HepG2 (cell line): ENCODE data around the gene CRYZ. TPM values are rescaled to one million over a fixed set of nuclear protein-coding genes. Genes with fewer than 3 reads are reported as not detected.

Experiments
- ATAC-seq: fragments of 200-7000 bp; cut with Tn5 transposase; 3 replicates; pipeline ENCODE4 v1.9.1; 2020; ENCODE audit warnings: mild to moderate bottlenecking, moderate library complexity
- BruUV-seq: library from RNA; stranded (reverse); fragments of 400-500 nt; replicated peaks from 2 replicates; lab custom pipeline; 2021; lab: Mats Ljungman, UMichigan
- CTCF ChIA-PET: fragments of 300-600 bp; formaldehyde crosslinking; extraction: SDS; loops from one replicate; lab custom pipeline; 2021; ENCODE audit warnings: low total read pairs, inconsistent platforms, low intra/inter-chr PET ratio; lab: Yijun Ruan, JAX
- POLR2A ChIA-PET: fragments of 350-600 bp; sonication (Branson Sonifier 250); formaldehyde crosslinking; loops from one replicate; lab custom pipeline; 2020; ENCODE audit warnings: antibody characterized with exemption, inconsistent platforms; lab: Yijun Ruan, JAX
- DNase-seq: peaks from one replicate; pipeline ENCODE4 v3.0.0-alpha.2; 2015; ENCODE audit warnings: low spot score
- FAIRE-seq: peaks from 3 replicates; lab custom pipeline; 2011; peaks lifted over from hg19 to GRCh38; lab: Jason Lieb, UNC
- H2AFZ ChIP-seq: one replicate; pipeline ENCODE4 v1.6.1; 2011; ENCODE audit warnings: low read length, inconsistent platforms
- H3K27ac ChIP-seq: fragments of 300-600 bp; 3 replicates; pipeline ENCODE4 v1.8.0; 2011; ENCODE audit warnings: mixed run types, mild to moderate bottlenecking, mixed read lengths, low read length, inconsistent platforms; ENCODE audit not compliant: insufficient read depth; ENCODE audit errors: extremely low read length
- H3K27me3 ChIP-seq, 2 experiments: fragments of 200-600 bp in 1 of 2; 2 replicates in 1 of 2; 3 replicates in 1 of 2; pipeline versions ENCODE4 v1.6.0 to v1.8.0; 2011; ENCODE audit warnings: low read length in 2 of 2, mild to moderate bottlenecking in 2 of 2, moderate library complexity in 2 of 2, inconsistent platforms in 1 of 2; ENCODE audit not compliant: insufficient read depth in 2 of 2, control insufficient read depth in 1 of 2
- H3K36me3 ChIP-seq, 2 experiments: fragments of 200-600 bp in 1 of 2; replicated peaks in 1 of 2; 2 replicates in 1 of 2; 3 replicates in 1 of 2; pipeline versions ENCODE4 v1.5.1 to v1.8.0; 2011; ENCODE audit warnings: low read length in 2 of 2, inconsistent platforms in 1 of 2; ENCODE audit not compliant: insufficient read depth in 2 of 2, control insufficient read depth in 1 of 2
- H3K4me1 ChIP-seq: 2 replicates; pipeline ENCODE4 v1.5.1; 2012; ENCODE audit warnings: low read length, inconsistent platforms; ENCODE audit not compliant: insufficient read depth
- H3K4me2 ChIP-seq: 2 replicates; pipeline ENCODE4 v1.6.0; 2011; ENCODE audit warnings: low read depth, low read length, inconsistent platforms
- H3K4me3 ChIP-seq, 3 experiments: fragments of 200-600 bp in 1 of 3; sonication (generic), shearing (Covaris generic) in 1 of 3; replicated peaks in 1 of 3; 2 replicates each; pipeline ENCODE4 v1.5.1; 2011 to 2016; ENCODE audit warnings: low read length in 3 of 3, inconsistent platforms in 2 of 3, low read depth in 2 of 3, mild to moderate bottlenecking in 2 of 3, control low read depth in 1 of 3, mixed read lengths in 1 of 3; ENCODE audit not compliant: insufficient read depth in 1 of 3
- H3K79me2 ChIP-seq: one replicate; pipeline ENCODE4 v1.6.1; 2011; ENCODE audit warnings: low read length, inconsistent platforms; ENCODE audit not compliant: insufficient read depth
- H3K9ac ChIP-seq: 2 replicates; pipeline ENCODE4 v1.6.0; 2011; ENCODE audit warnings: mild to moderate bottlenecking, low read depth, low read length, inconsistent platforms; ENCODE audit not compliant: insufficient read depth
- H3K9me3 ChIP-seq: 2 replicates; pipeline ENCODE4 v1.5.1; 2012; ENCODE audit warnings: mild to moderate bottlenecking, low read length
- H4K20me1 ChIP-seq: 2 replicates; pipeline ENCODE4 v1.6.0; 2011; ENCODE audit warnings: inconsistent platforms, mild to moderate bottlenecking, low read length, moderate library complexity; ENCODE audit not compliant: insufficient read depth
- AHR ChIP-seq: IDR thresholded peaks from 2 replicates; pipeline ENCODE4 v1.6.1; 2018; ENCODE audit warnings: missing genetic modification reagents, missing compliant biosample characterization
- ASH2L ChIP-seq: fragments of 300-600, 200-600 bp; sonication (generic); IDR thresholded peaks from 2 replicates; pipeline ENCODE4 v1.7.0; 2017; ENCODE audit warnings: low read depth, mild to moderate bottlenecking, moderate library complexity, mixed read lengths, low read length; ENCODE audit not compliant: insufficient read length
- ATM ChIP-seq: fragments of 450-650 bp; IDR thresholded peaks from 2 replicates; pipeline ENCODE4 v1.7.1; 2017; ENCODE audit warnings: mild to moderate bottlenecking, borderline replicate concordance
- ELF3 ChIP-seq: IDR thresholded peaks from 2 replicates; pipeline ENCODE4 v1.6.1; 2016; ENCODE audit warnings: missing genetic modification reagents, missing compliant biosample characterization
- EZH2 ChIP-seq: conservative IDR thresholded peaks from 2 replicates; pipeline ENCODE4 v1.6.1; 2012; ENCODE audit warnings: mild to moderate bottlenecking, low read depth, low read length, moderate library complexity
- MBD4 ChIP-seq: IDR thresholded peaks from 2 replicates; pipeline ENCODE4 v1.6.1; 2012; ENCODE audit warnings: low read length, inconsistent platforms, borderline replicate concordance
- PTBP1 ChIP-seq: fragments of 200-400 bp; formaldehyde crosslinking; IDR thresholded peaks from 2 replicates; pipeline ENCODE4 v1.6.1; 2018; ENCODE audit warnings: low read length, low read depth; ENCODE audit not compliant: poor library complexity, severe bottlenecking
- TEAD3 ChIP-seq: optimal IDR thresholded peaks from 2 replicates; pipeline ENCODE3; 2016; ENCODE audit warnings: borderline replicate concordance
- TOPORS ChIP-seq: sonication (generic); formaldehyde crosslinking; IDR thresholded peaks from 2 replicates; pipeline ENCODE4 v1.8.0; 2023; ENCODE audit warnings: mild to moderate bottlenecking, missing genetic modification reagents
- ZFAT ChIP-seq: sonication (generic); formaldehyde crosslinking; conservative IDR thresholded peaks from 2 replicates; pipeline ENCODE4 v1.8.1; 2023; ENCODE audit warnings: missing genetic modification reagents, inconsistent platforms
- ZNF333 ChIP-seq: sonication (generic); formaldehyde crosslinking; IDR thresholded peaks from 2 replicates; pipeline ENCODE4 v1.4.0; 2020; ENCODE audit warnings: mild to moderate bottlenecking, missing genetic modification reagents, borderline replicate concordance
- ZNF44 ChIP-seq: sonication (generic); formaldehyde crosslinking; IDR thresholded peaks from 2 replicates; pipeline ENCODE4 v1.5.1; 2020; ENCODE audit warnings: mild to moderate bottlenecking, missing genetic modification reagents
- ZNF501 ChIP-seq: sonication (generic); formaldehyde crosslinking; IDR thresholded peaks from 2 replicates; pipeline ENCODE4 v1.5.1; 2020; ENCODE audit warnings: mild to moderate bottlenecking, moderate library complexity, missing genetic modification reagents
- WGBS: methylation state at CpG from one replicate; pipeline ENCODE4 v1.1.6; 2017; ENCODE audit warnings: low lambda C conversion rate; 5-methylcytosine and 5-hydroxymethylcytosine counted together
- in situ Hi-C: cut with HindIII; loops from 2 replicates; pipeline ENCODE4 v1.10.0; 2017; ENCODE audit warnings: low pct_unique_long_range_greater_than_20kb; ENCODE audit not compliant: extremely low pct_ligation_motif_present
- intact Hi-C: fragments of 100-400 bp; cut with micrococcal nuclease; formaldehyde crosslinking; loops from one replicate; pipeline ENCODE4 v1.10.0; 2022; ENCODE audit not compliant: unreplicated experiment
- polyA plus RNA-seq, 8 experiments: library from polyadenylated mRNA; depleted of rRNA in 3 of 8; stranded (reverse) in 7 of 8; unstranded in 1 of 8; fragments of >200 nt; fragmentation: Illumina TruSeq in 4 of 8; extraction: Trizol in 4 of 8; gene quantifications; 2 replicates each; pipeline versions ENCODE4 v1.2.1 to v1.2.3, GENCODE V29; 2011 to 2016; ENCODE audit warnings: low read depth in 4 of 8, missing spikeins in 1 of 8, mixed read lengths in 1 of 8; ENCODE audit not compliant: insufficient read depth in 1 of 8
- total RNA-seq, 5 experiments: library from RNA; depleted of rRNA; stranded (reverse); fragments of >200 nt; fragmentation: Illumina TruSeq; extraction: Trizol; gene quantifications; 2 replicates each; pipeline ENCODE4 v1.2.3, GENCODE V29; 2016; ENCODE audit warnings: low read depth in 1 of 5
- TF ChIP-seq, protein P1 (sequence below), 2 experiments: sonication (generic) in 1 of 2; formaldehyde crosslinking in 1 of 2; IDR thresholded peaks; 2 replicates each; pipeline versions ENCODE4 v1.6.1 to v1.9.0; 2014 to 2022; ENCODE audit warnings: antibody characterized with exemption in 1 of 2, borderline replicate concordance in 1 of 2, inconsistent platforms in 1 of 2, low read depth in 1 of 2, missing genetic modification reagents in 1 of 2
- TF ChIP-seq, protein P2 (sequence below): IDR thresholded peaks from 2 replicates; pipeline ENCODE4 v1.6.1; 2016
- TF ChIP-seq, protein P3 (sequence below): sonication (generic); formaldehyde crosslinking; conservative IDR thresholded peaks from 2 replicates; pipeline ENCODE4 v1.4.0; 2020; ENCODE audit warnings: missing genetic modification reagents
- TF ChIP-seq, protein P4 (sequence below): IDR thresholded peaks from 2 replicates; pipeline ENCODE4 v1.6.1; 2016; ENCODE audit warnings: low read depth, borderline replicate concordance

Gene CRYZ
- total and polyA plus RNA-seq, 2 of the 13 experiments (the other 11 are each of a cell fraction or from before 2014, with no cell fraction given), result 115 to 211 TPM

DNA sequence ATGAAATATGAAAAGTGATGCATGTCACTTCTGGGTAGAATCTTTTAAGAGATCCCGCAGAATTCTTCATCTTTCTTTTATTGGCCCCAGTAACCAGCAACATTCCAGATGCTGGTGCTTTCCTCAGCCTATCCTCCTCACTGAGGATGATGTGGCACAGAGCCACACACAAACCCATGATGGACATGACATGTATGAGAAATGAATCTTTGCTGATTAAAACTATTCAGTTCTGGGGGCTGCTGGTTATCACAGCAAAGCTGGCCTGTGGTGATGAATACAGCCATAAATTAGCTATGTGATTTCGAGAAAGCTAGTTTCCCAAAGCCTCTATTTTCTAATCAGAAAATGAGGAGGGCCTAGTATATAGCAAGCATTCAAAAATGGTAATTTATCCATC lies 51.0 kb downstream of the CRYZ start (continued):
- TF ChIP-seq, protein P1, sequence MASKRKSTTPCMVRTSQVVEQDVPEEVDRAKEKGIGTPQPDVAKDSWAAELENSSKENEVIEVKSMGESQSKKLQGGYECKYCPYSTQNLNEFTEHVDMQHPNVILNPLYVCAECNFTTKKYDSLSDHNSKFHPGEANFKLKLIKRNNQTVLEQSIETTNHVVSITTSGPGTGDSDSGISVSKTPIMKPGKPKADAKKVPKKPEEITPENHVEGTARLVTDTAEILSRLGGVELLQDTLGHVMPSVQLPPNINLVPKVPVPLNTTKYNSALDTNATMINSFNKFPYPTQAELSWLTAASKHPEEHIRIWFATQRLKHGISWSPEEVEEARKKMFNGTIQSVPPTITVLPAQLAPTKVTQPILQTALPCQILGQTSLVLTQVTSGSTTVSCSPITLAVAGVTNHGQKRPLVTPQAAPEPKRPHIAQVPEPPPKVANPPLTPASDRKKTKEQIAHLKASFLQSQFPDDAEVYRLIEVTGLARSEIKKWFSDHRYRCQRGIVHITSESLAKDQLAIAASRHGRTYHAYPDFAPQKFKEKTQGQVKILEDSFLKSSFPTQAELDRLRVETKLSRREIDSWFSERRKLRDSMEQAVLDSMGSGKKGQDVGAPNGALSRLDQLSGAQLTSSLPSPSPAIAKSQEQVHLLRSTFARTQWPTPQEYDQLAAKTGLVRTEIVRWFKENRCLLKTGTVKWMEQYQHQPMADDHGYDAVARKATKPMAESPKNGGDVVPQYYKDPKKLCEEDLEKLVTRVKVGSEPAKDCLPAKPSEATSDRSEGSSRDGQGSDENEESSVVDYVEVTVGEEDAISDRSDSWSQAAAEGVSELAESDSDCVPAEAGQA (IDR thresholded peaks at IDR 0.05; ENCODE audit: low read depth), result no peak
- TF ChIP-seq, protein P1 (CRISPR knock-in tag; IDR thresholded peaks at IDR 0.05; ENCODE audit: borderline replicate concordance), result no peak
- TF ChIP-seq, protein P2, sequence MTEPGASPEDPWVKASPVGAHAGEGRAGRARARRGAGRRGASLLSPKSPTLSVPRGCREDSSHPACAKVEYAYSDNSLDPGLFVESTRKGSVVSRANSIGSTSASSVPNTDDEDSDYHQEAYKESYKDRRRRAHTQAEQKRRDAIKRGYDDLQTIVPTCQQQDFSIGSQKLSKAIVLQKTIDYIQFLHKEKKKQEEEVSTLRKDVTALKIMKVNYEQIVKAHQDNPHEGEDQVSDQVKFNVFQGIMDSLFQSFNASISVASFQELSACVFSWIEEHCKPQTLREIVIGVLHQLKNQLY (CRISPR knock-in tag), result no peak
- TF ChIP-seq ATM (no peak), TEAD3 (no peak), AHR (no peak)
- TF ChIP-seq, all 625 proteins: peak for 0

DNA sequence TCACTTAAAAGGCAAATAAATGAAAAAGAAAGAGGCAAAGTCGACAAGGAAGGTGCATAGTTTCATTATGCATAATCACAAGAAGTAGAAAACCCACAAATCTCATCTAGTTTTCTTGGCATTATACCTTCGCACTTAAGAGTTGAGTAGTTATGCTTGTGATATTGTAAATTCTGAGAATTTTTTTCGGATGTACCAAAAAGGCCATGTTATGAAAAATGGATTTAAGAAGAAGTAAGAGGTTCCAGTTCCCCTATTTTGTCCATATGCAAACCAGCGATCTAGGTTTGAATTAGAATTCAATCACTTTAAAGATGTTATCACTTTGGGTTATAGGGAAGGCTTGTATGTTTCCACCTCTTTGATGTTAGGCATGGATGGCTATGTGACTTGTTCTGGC lies 51.4 kb downstream of the CRYZ start:
- intact Hi-C loops, result loop anchor here (10.0 kb wide), 1 partner anchor 177 kb away; no protein-coding TSS in a partner anchor
- Histone ChIP-seq H3K27ac (no peak overlapping the region), H3K79me2 (no peaks in the 10 kb centered on the region), H3K4me2 (no peak overlapping the region), H3K36me3 (no peaks in the 10 kb centered on the region), H3K9me3 (no peaks in the 10 kb centered on the region), H3K4me3 (no peak overlapping the region), H3K9ac (no peak overlapping the region), H3K4me1 (no peaks in the 10 kb centered on the region), H4K20me1 (no peaks in the 10 kb centered on the region), H3K27me3 (no peaks in the 10 kb centered on the region), H2AFZ (no peak overlapping the region)
- BruUV-seq, result no TSS peak
- WGBS, result 31% methylated on average over 4 of the region's 4 CpGs
- no peak for FAIRE-seq
- POLR2A ChIA-PET, result no interaction called here
- no peak for ATAC-seq
- CTCF ChIA-PET, result no interaction called here
- in situ Hi-C loops, result loop anchor here (25.0 kb wide), 1 partner anchor 844 kb away; no protein-coding TSS in a partner anchor
- no peak for DNase-seq
- TF ChIP-seq PTBP1 (no peak), TOPORS (CRISPR knock-in tag) (no peak), MBD4 (no peak), ZNF333 (CRISPR knock-in tag) (no peak), ZNF44 (no peak), ELF3 (CRISPR knock-in tag) (no peak), ZFAT (CRISPR knock-in tag) (no peak), ASH2L (no peak), ZNF501 (no peak), EZH2 (no peak)
- TF ChIP-seq, protein P3, sequence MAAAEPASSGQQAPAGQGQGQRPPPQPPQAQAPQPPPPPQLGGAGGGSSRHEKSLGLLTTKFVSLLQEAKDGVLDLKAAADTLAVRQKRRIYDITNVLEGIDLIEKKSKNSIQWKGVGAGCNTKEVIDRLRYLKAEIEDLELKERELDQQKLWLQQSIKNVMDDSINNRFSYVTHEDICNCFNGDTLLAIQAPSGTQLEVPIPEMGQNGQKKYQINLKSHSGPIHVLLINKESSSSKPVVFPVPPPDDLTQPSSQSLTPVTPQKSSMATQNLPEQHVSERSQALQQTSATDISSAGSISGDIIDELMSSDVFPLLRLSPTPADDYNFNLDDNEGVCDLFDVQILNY (CRISPR knock-in tag), result no peak
- TF ChIP-seq, protein P4, sequence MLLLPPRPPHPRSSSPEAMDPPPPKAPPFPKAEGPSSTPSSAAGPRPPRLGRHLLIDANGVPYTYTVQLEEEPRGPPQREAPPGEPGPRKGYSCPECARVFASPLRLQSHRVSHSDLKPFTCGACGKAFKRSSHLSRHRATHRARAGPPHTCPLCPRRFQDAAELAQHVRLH, result no peak
